B cell (primary cell): ENCODE results near the gene KRT33B. TPM values are rescaled to one million over a fixed set of nuclear protein-coding genes. Genes with fewer than 3 reads are reported as not detected.
"Not testable (repeated sequence)": the region's sequence is repeated elsewhere in the genome, so short reads cannot be mapped to it uniquely, and the experiment has no call there.

Experiments
- ATAC-seq: fragments of 200-7000 bp; cut with Tn5 transposase; one replicate; pipeline ENCODE4 v1.10.0; 2021; ENCODE audit warnings: low read depth, mild to moderate bottlenecking, moderate number of reproducible peaks, moderate library complexity
- CTCF ChIA-PET: fragments of 350-600 bp; sonication (Branson Sonifier 250); formaldehyde crosslinking; loops from one replicate; lab custom pipeline; 2021; ENCODE audit warnings: antibody characterized with exemption, inconsistent platforms; lab: Charles Lee
- POLR2A ChIA-PET: fragments of 350-600 bp; sonication (Branson Sonifier 250); formaldehyde crosslinking; loops from one replicate; lab custom pipeline; 2021; ENCODE audit warnings: antibody characterized with exemption; lab: Charles Lee
- DNase-seq: peaks from one replicate; pipeline ENCODE4 v3.0.0; 2013
- H2AFZ ChIP-seq: 2 replicates; pipeline ENCODE4 v1.6.1; 2012; ENCODE audit warnings: mild to moderate bottlenecking, low read depth, low read length; ENCODE audit not compliant: insufficient read depth, poor library complexity, severe bottlenecking
- H3K27ac ChIP-seq, 2 donors: 1 replicate in 1 of 2; 2 replicates in 1 of 2; pipeline ENCODE4 v1.5.1; 2012 to 2013; ENCODE audit warnings: low read length in 2 of 2, mild to moderate bottlenecking in 2 of 2, moderate library complexity in 1 of 2
- H3K27me3 ChIP-seq, 4 experiments: fragments of 200-600 bp in 1 of 4; sonication (generic) in 1 of 4; replicated peaks in 1 of 4; 1 replicate in 2 of 4; 2 replicates in 2 of 4; pipeline versions ENCODE4 v1.6.1 to v1.7.0; 2013 to 2016; ENCODE audit warnings: low read length in 3 of 4, mild to moderate bottlenecking in 2 of 4, mixed read lengths in 1 of 4, moderate library complexity in 1 of 4; ENCODE audit not compliant: insufficient read depth in 4 of 4, control insufficient read depth in 3 of 4; ENCODE audit errors: control extremely low read depth in 1 of 4
- H3K36me3 ChIP-seq, 2 experiments: replicated peaks in 1 of 2; 1 replicate in 1 of 2; 2 replicates in 1 of 2; pipeline versions ENCODE4 v1.6.1 to v1.7.1; 2013; ENCODE audit warnings: low read length in 1 of 2; ENCODE audit not compliant: insufficient read depth in 2 of 2, control insufficient read depth in 1 of 2; ENCODE audit errors: control extremely low read depth in 1 of 2, extremely low read depth in 1 of 2
- H3K4me1 ChIP-seq, 2 donors: fragments of 200-600 bp in 1 of 2; sonication (generic) in 1 of 2; 1 replicate in 1 of 2; 2 replicates in 1 of 2; pipeline versions ENCODE4 v1.5.1 to v1.6.1; 2013 to 2017; ENCODE audit warnings: low read length in 2 of 2; ENCODE audit not compliant: control insufficient read depth in 2 of 2, insufficient read depth in 2 of 2
- H3K4me2 ChIP-seq: replicated peaks from 2 replicates; pipeline ENCODE3; 2012; ENCODE audit warnings: mild to moderate bottlenecking, low read depth, low read length; ENCODE audit not compliant: poor library complexity, severe bottlenecking
- H3K4me3 ChIP-seq, 5 experiments: fragments of 200-600 bp in 1 of 5; sonication (generic) in 1 of 5; 1 replicate in 3 of 5; 2 replicates in 2 of 5; pipeline versions ENCODE4 v1.5.1 to v1.7.0; 2011 to 2016; ENCODE audit warnings: low read length in 4 of 5, mild to moderate bottlenecking in 4 of 5, low read depth in 2 of 5, control low read depth in 1 of 5, moderate library complexity in 1 of 5; ENCODE audit not compliant: insufficient read depth in 1 of 5; ENCODE audit errors: control extremely low read depth in 1 of 5, extremely low read depth in 1 of 5
- H3K79me2 ChIP-seq: fragments of 200-600 bp; sonication (generic); one replicate; pipeline ENCODE4 v1.6.0; 2016; ENCODE audit warnings: low read length; ENCODE audit not compliant: control insufficient read depth, insufficient read depth
- H3K9ac ChIP-seq: fragments of 200-600 bp; sonication (generic); 2 replicates; pipeline ENCODE4 v1.6.1; 2017; ENCODE audit warnings: mild to moderate bottlenecking, low read length, moderate library complexity
- H3K9me3 ChIP-seq, 3 donors: one replicate each; pipeline versions ENCODE4 v1.6.1 to v1.7.1; 2013; ENCODE audit warnings: low read length in 2 of 3; ENCODE audit not compliant: control insufficient read depth in 2 of 3, insufficient read depth in 1 of 3; ENCODE audit errors: control extremely low read depth in 1 of 3
- H4K20me1 ChIP-seq: 2 replicates; pipeline ENCODE4 v1.6.0; 2012; ENCODE audit warnings: mild to moderate bottlenecking, low read length; ENCODE audit not compliant: insufficient read depth, control insufficient read depth, poor library complexity, severe bottlenecking
- H3K27ac Mint-ChIP-seq: one replicate; pipeline ENCODE4 v1.8.0; 2021; ENCODE audit warnings: mixed read lengths
- H3K27me3 Mint-ChIP-seq: one replicate; pipeline ENCODE4 v1.8.0; 2021; ENCODE audit warnings: mixed read lengths
- H3K4me1 Mint-ChIP-seq: one replicate; pipeline ENCODE4 v1.8.0; 2021; ENCODE audit warnings: mixed read lengths
- H3K4me3 Mint-ChIP-seq: one replicate; pipeline ENCODE4 v1.8.0; 2021; ENCODE audit warnings: mixed read lengths
- H3K9me3 Mint-ChIP-seq: one replicate; pipeline ENCODE4 v1.8.0; 2022; ENCODE audit warnings: mixed read lengths; ENCODE audit not compliant: insufficient read depth
- CTCF ChIP-seq: fragments of 200-600 bp; IDR thresholded peaks from one replicate; pipeline ENCODE4 v1.8.0; 2022; ENCODE audit warnings: antibody characterized with exemption, mild to moderate bottlenecking
- EZH2 ChIP-seq: IDR thresholded peaks from 2 replicates; pipeline ENCODE4 v1.6.1; 2012; ENCODE audit warnings: borderline replicate concordance, low read depth, mild to moderate bottlenecking, moderate library complexity, low read length; ENCODE audit not compliant: insufficient read depth, poor library complexity, severe bottlenecking
- WGBS: methylation state at CpG from one replicate; pipeline ENCODE4 v1.1.5; 2013; ENCODE audit warnings: missing lambda C conversion rate; ENCODE audit not compliant: insufficient coverage; 5-methylcytosine and 5-hydroxymethylcytosine counted together
- intact Hi-C: fragments of 100-400 bp; cut with micrococcal nuclease; formaldehyde crosslinking; loops from one replicate; pipeline ENCODE4 v1.10.0; 2022
- polyA plus RNA-seq: library from polyadenylated mRNA; depleted of rRNA; stranded (reverse); fragments of >200 nt; gene quantifications from 2 replicates; pipeline ENCODE4 v1.2.3, GENCODE V29; 2012
- total RNA-seq, 2 donors: library from RNA; stranded (reverse); fragments of 120-200 nt in 1 of 2; gene quantifications; 1 replicate in 1 of 2; 2 replicates in 1 of 2; pipeline versions ENCODE4 v1.2.3 to v1.2.4, GENCODE V29; 2013 to 2022

Gene KRT33B
- total and polyA plus RNA-seq, 2 donors (not counting 1 experiment from before 2014, with no cell fraction given) = not detected

- Histone ChIP-seq H3K9me3 (peaks cover 0 to 18% (median 11%) of the 10 kb centered on the region in 3 donors), H3K36me3 (no peaks in the 10 kb centered on the region), H3K4me1 (no peaks in the 10 kb centered on the region), H3K27ac (no peak overlapping the region), H3K9ac (no peak overlapping the region), H3K27me3 (peaks cover 0 to 10% (median 1%) of the 10 kb centered on the region in 4 experiments), H3K79me2 (no peaks in the 10 kb centered on the region), H3K4me2 (no peak overlapping the region), H2AFZ (no peak overlapping the region), H3K4me3 (no peak overlapping the region), H4K20me1 (no peaks in the 10 kb centered on the region)
- DNase-seq = no peak
- H3K9me3 Mint-ChIP-seq = peaks cover 13% of the 10 kb centered on the region
- intact Hi-C loops = no loop called here
- no peaks in the 10 kb centered on the region for H3K4me1 Mint-ChIP-seq
- peaks cover 15% of the 10 kb centered on the region for H3K27me3 Mint-ChIP-seq
- WGBS = no CpG with 5 or more reads among the region's 1 CpG
- CTCF ChIA-PET = no interaction called here
- TF ChIP-seq CTCF = no peak
- no peak for TF ChIP-seq EZH2
- POLR2A ChIA-PET = no interaction called here
- no peak overlapping the region for H3K4me3 Mint-ChIP-seq
- no peak overlapping the region for H3K27ac Mint-ChIP-seq
- no peak for ATAC-seq
These were observed 14.1 kb upstream of the KRT33B start for GRCh38 chr17:41383690-41384089.

GRCh38 chr17:41382394-41382793 is 12.8 kb upstream of the KRT33B start:
- Histone ChIP-seq H3K27ac (no peak overlapping the region), H3K9ac (no peak overlapping the region), H3K36me3 (no peaks in the 10 kb centered on the region), H3K4me2 (no peak overlapping the region), H4K20me1 (no peaks in the 10 kb centered on the region), H3K9me3 (peaks cover 0 to 14% (median 9%) of the 10 kb centered on the region in 3 donors), H3K79me2 (no peaks in the 10 kb centered on the region), H3K27me3 (peaks cover 0 to 7% (median 1%) of the 10 kb centered on the region in 4 experiments), H3K4me3 (no peak overlapping the region), H3K4me1 (no peaks in the 10 kb centered on the region), H2AFZ (no peak overlapping the region)
- DNase-seq (no peak), ATAC-seq (no peak)
- WGBS = no CpG with 5 or more reads among the region's 1 CpG
- no peak overlapping the region for H3K27ac Mint-ChIP-seq
- TF ChIP-seq EZH2 = no peak
- no peak for TF ChIP-seq CTCF
- POLR2A ChIA-PET = no interaction called here
- intact Hi-C loops = no loop called here
- CTCF ChIA-PET = no interaction called here
- peaks cover 8% of the 10 kb centered on the region for H3K27me3 Mint-ChIP-seq
- H3K4me1 Mint-ChIP-seq = no peaks in the 10 kb centered on the region
- peaks cover 9% of the 10 kb centered on the region for H3K9me3 Mint-ChIP-seq
- H3K4me3 Mint-ChIP-seq = no peak overlapping the region

- POLR2A ChIA-PET, H3K4me1 ChIP-seq: not testable (repeated sequence)
These were observed 12.3 kb upstream of the KRT33B start, which contains the start of gene KRT34 for GRCh38 chr17:41381943-41382342. KRT34 (minus strand) TSS chr17:41382306; CDS start chr17:41382246, 60 bp downstream.

More at GRCh38 chr17:41381943-41382342, 12.3 kb upstream of the KRT33B start, which contains the start of gene KRT34:
- H3K9me3 ChIP-seq, H2AFZ ChIP-seq, CTCF ChIA-PET, H3K27ac ChIP-seq, H3K9me3 Mint-ChIP-seq, H3K36me3 ChIP-seq, H3K4me2 ChIP-seq, H4K20me1 ChIP-seq, H3K4me1 Mint-ChIP-seq, H3K9ac ChIP-seq, intact Hi-C loops, H3K4me3 Mint-ChIP-seq, DNase-seq, H3K27me3 ChIP-seq, H3K4me3 ChIP-seq, H3K27me3 Mint-ChIP-seq, H3K79me2 ChIP-seq, H3K27ac Mint-ChIP-seq, ATAC-seq: not testable (repeated sequence)
- WGBS = 97% methylated on average over 7 of the region's 13 CpGs
